GM23338 (cell line): ENCODE data around the gene RTN3. TPM values are rescaled to one million over a fixed set of nuclear protein-coding genes. Genes with fewer than 3 reads are reported as not detected.

Experiments
- ATAC-seq: fragments of 200-7000 bp; cut with Tn5 transposase; 3 replicates; pipeline ENCODE4 v1.9.1; 2020
- DNase-seq: peaks from one replicate; pipeline ENCODE4 v3.0.0-alpha.2; 2015; ENCODE audit warnings: low spot score
- H2AFZ ChIP-seq: fragments of 200-600 bp; sonication (generic); 2 replicates; pipeline ENCODE4 v1.8.0; 2016; ENCODE audit warnings: antibody characterized with exemption, mild to moderate bottlenecking, moderate library complexity
- H3F3A ChIP-seq: fragments of 200-600 bp; sonication (generic); replicated peaks from 2 replicates; pipeline ENCODE4 v1.8.0; 2017; ENCODE audit warnings: antibody characterized with exemption, mixed run types, low read depth
- H3K27ac ChIP-seq: fragments of 200-600 bp; sonication (generic); 2 replicates; pipeline ENCODE4 v1.6.1; 2016; ENCODE audit warnings: low read depth
- H3K27me3 ChIP-seq: fragments of 200-600 bp; sonication (generic); 2 replicates; pipeline ENCODE4 v1.8.0; 2016; ENCODE audit warnings: mild to moderate bottlenecking, mixed run types, moderate library complexity; ENCODE audit not compliant: insufficient read depth
- H3K36me3 ChIP-seq: fragments of 200-600 bp; sonication (generic); 2 replicates; pipeline ENCODE4 v1.8.0; 2016; ENCODE audit warnings: mild to moderate bottlenecking; ENCODE audit not compliant: insufficient read depth
- H3K4me1 ChIP-seq: fragments of 200-600 bp; sonication (generic); 2 replicates; pipeline ENCODE4 v1.8.0; 2016; ENCODE audit warnings: mild to moderate bottlenecking, moderate library complexity; ENCODE audit not compliant: insufficient read depth
- H3K4me2 ChIP-seq: fragments of 200-600 bp; sonication (generic); 2 replicates; pipeline ENCODE4 v1.7.1; 2017; ENCODE audit warnings: mixed run types
- H3K4me3 ChIP-seq: fragments of 200-600 bp; sonication (generic); 2 replicates; pipeline ENCODE4 v1.6.1; 2016; ENCODE audit warnings: mixed run types
- H3K79me2 ChIP-seq: fragments of 200-600 bp; sonication (generic); replicated peaks from 2 replicates; pipeline ENCODE4 v1.8.0; 2017; ENCODE audit warnings: mild to moderate bottlenecking; ENCODE audit not compliant: insufficient read depth
- H3K9me2 ChIP-seq: fragments of 200-600 bp; sonication (generic); 2 replicates; pipeline ENCODE4 v1.8.0; 2017; ENCODE audit not compliant: insufficient read depth
- H4K20me1 ChIP-seq: fragments of 200-600 bp; sonication (generic); replicated peaks from 2 replicates; pipeline ENCODE4 v1.8.0; 2017; ENCODE audit warnings: mild to moderate bottlenecking; ENCODE audit not compliant: insufficient read depth
- H3K27ac Mint-ChIP-seq: 2 replicates; pipeline ENCODE4 v1.8.0; 2020; ENCODE audit warnings: inconsistent platforms, mild to moderate bottlenecking, moderate library complexity, mixed read lengths
- H3K27me3 Mint-ChIP-seq: 3 replicates; pipeline ENCODE4 v1.8.0; 2022; ENCODE audit warnings: low read depth, mild to moderate bottlenecking, moderate library complexity, mixed read lengths, inconsistent platforms; ENCODE audit not compliant: insufficient read depth, poor library complexity
- H3K36me3 Mint-ChIP-seq: 3 replicates; pipeline ENCODE4 v1.8.0; 2021; ENCODE audit warnings: low read depth, mild to moderate bottlenecking, inconsistent platforms, moderate library complexity, mixed read lengths
- H3K4me1 Mint-ChIP-seq: 3 replicates; pipeline ENCODE4 v1.8.0; 2020; ENCODE audit warnings: mild to moderate bottlenecking, inconsistent platforms, mixed read lengths
- H3K4me3 Mint-ChIP-seq: 3 replicates; pipeline ENCODE4 v1.8.0; 2021; ENCODE audit warnings: moderate library complexity, mild to moderate bottlenecking, inconsistent platforms, mixed read lengths
- H3K9me3 Mint-ChIP-seq: 3 replicates; pipeline ENCODE4 v1.8.0; 2020; ENCODE audit warnings: moderate library complexity, mild to moderate bottlenecking, inconsistent platforms, mixed read lengths
- CREB1 ChIP-seq: fragments of 250-450 bp; sonication (Bioruptor Pico); IDR thresholded peaks from 2 replicates; pipeline ENCODE4 v1.5.0; 2020; ENCODE audit warnings: low read depth, mild to moderate bottlenecking, moderate library complexity
- ETS1 ChIP-seq: IDR thresholded peaks from 2 replicates; pipeline ENCODE4 v1.6.1; 2016; ENCODE audit warnings: antibody characterized with exemption
- JUNB ChIP-seq: IDR thresholded peaks from one replicate; pipeline ENCODE4 v1.6.1; 2016; ENCODE audit warnings: antibody characterized with exemption; ENCODE audit not compliant: unreplicated experiment
- POLR2AphosphoS5 ChIP-seq: IDR thresholded peaks from 2 replicates; pipeline ENCODE4 v1.6.1; 2016; ENCODE audit warnings: antibody characterized with exemption, low read depth
- ZNF331 ChIP-seq: fragments of 250-450 bp; sonication (Bioruptor Pico); IDR thresholded peaks from 2 replicates; pipeline ENCODE4 v1.5.0; 2020; ENCODE audit warnings: low read depth, mild to moderate bottlenecking, moderate library complexity
- ZNF462 ChIP-seq: fragments of 250-450 bp; sonication (Bioruptor Pico); IDR thresholded peaks from 2 replicates; pipeline ENCODE4 v1.5.0; 2020; ENCODE audit warnings: mild to moderate bottlenecking, moderate library complexity
- polyA plus RNA-seq: library from polyadenylated mRNA; unstranded; fragments of >200 nt; fragmentation: Nextera tagmentation; extraction: Ambion mirVana; gene quantifications from 2 replicates; pipeline ENCODE4 v1.2.1, GENCODE V29; 2016
- total RNA-seq: library from RNA; depleted of rRNA; stranded (reverse); fragments of >200 nt; shearing (Covaris generic); gene quantifications from 2 replicates; pipeline ENCODE4 v1.2.3, GENCODE V29; 2014

Gene RTN3
- total and polyA plus RNA-seq, 2 experiments from 2014 or later, result 138 to 162 TPM

GRCh38 chr11:63775191-63775590, 93.9 kb downstream of the RTN3 start (continued):
- TF ChIP-seq ETS1 (no peak), POLR2AphosphoS5 (no peak), JUNB (no peak)

- H3K79me2 ChIP-seq, result no peaks in the 10 kb centered on the region
- no peaks in the 10 kb centered on the region; the same call in 1 of the 2 replicates for H3K9me2 ChIP-seq
- no peak overlapping the region for H3K27ac Mint-ChIP-seq
- no peak overlapping the region for H3K4me3 Mint-ChIP-seq
- no peaks in the 10 kb centered on the region for H3K4me1 Mint-ChIP-seq
- H3K27ac ChIP-seq, result no peak overlapping the region
- no peaks in the 10 kb centered on the region for H3K36me3 ChIP-seq
- TF ChIP-seq ZNF462 (no peak), CREB1 (CRISPR knock-in tag) (no peak), JUNB (no peak), ZNF331 (CRISPR knock-in tag) (no peak)
- ATAC-seq (no peak), DNase-seq (no peak)
- H3K4me1 ChIP-seq, result no peaks in the 10 kb centered on the region
- H3K27me3 ChIP-seq, result no peaks in the 10 kb centered on the region
- no peaks in the 10 kb centered on the region for H3F3A ChIP-seq
- no peak overlapping the region for H3K4me2 ChIP-seq
- no peaks in the 10 kb centered on the region for H3K36me3 Mint-ChIP-seq
- H4K20me1 ChIP-seq, result no peaks in the 10 kb centered on the region
- H3K9me3 Mint-ChIP-seq, result no peaks in the 10 kb centered on the region
- no peak overlapping the region for H3K4me3 ChIP-seq
- peaks cover 8% of the 10 kb centered on the region for H3K27me3 Mint-ChIP-seq
- no peak overlapping the region for H2AFZ ChIP-seq
These were observed 97.7 kb downstream of the RTN3 start for GRCh38 chr11:63779039-63779438.
